Heart left ventricle (tissue), 13 donors: ENCODE data around the gene TMEM135.

Experiments used
- CTCF ChIP-seq, 12 donors: fragments of 200-600 bp; sonication (generic) in 4 of 12; IDR thresholded peaks; one replicate each; pipeline versions ENCODE4 v1.5.0 to v1.8.0; 2018 to 2022; ENCODE audit warnings: antibody characterized with exemption in 12 of 12, mild to moderate bottlenecking in 5 of 12
- POLR2A ChIP-seq, 2 donors: fragments of 450-650 bp; IDR thresholded peaks; one replicate each; pipeline ENCODE4 v1.6.1; 2017; ENCODE audit warnings: antibody characterized with exemption in 2 of 2, mild to moderate bottlenecking in 2 of 2, moderate library complexity in 2 of 2
- donor health status: ischemic (EF 13 %, LVEDD 7.1; RV severe dilation, severe dysfunction).
- donor health status: DM: no; HTN: yes; CAD: no.
- donor health status: DM: no; HTN: no; CAD: no.
- donor health status: ischemic (EF 25% LVEDD 6.9; RV normal size, moderate dysfunction).
- donor health status: ischemic (EF 25% LVEDD 5.7; RV mildly dilated, moderate dysfunction).
- donor health status: ischemic (EF 35%, LVEDD 5.7; RV mildly dilated, moderate dysfunction).
- donor health status: nonischemic (EF 11% LVEDD 7.7; RV severe dilation, severe dysfunction).
- donor health status: DM: yes; HTN: yes; CAD: no.
- donor health status: PGD.
- donor health status: ischemic (EF 29% LVEDD 5.4; RV normal size, mild dysfunction).
- donor health status: nonischemic (EF 23%, LVEDD 6.1; RV moderate dilation, normal function).

- TF ChIP-seq CTCF (IDR thresholded peaks at IDR 0.05) (no peak), POLR2A (IDR thresholded peaks at IDR 0.05) (no peak)
Observed at GRCh38 chr11:87002918-87003317, 34.8 kb upstream of the TMEM135 start.
